Bronchial epithelial cell (primary cell): ENCODE data around the gene BBOX1. TPM values are rescaled to one million over a fixed set of nuclear protein-coding genes. Genes with fewer than 3 reads are reported as not detected.

Experiments used
- DNase-seq: peaks from one replicate; pipeline ENCODE4 v3.0.0-alpha.2; 2010; ENCODE audit warnings: low read depth
- FAIRE-seq: peaks from 2 replicates; lab custom pipeline; 2011; peaks lifted over from hg19 to GRCh38; lab: Jason Lieb, UNC
- H3K27me3 ChIP-seq: 2 replicates; pipeline ENCODE4 v1.5.1; 2011; ENCODE audit warnings: low read length; ENCODE audit not compliant: control insufficient read depth, insufficient read depth
- H3K36me3 ChIP-seq: 2 replicates; pipeline ENCODE4 v1.5.1; 2011; ENCODE audit warnings: low read length; ENCODE audit not compliant: control insufficient read depth, insufficient read depth
- H3K4me3 ChIP-seq: 2 replicates; pipeline ENCODE4 v1.5.1; 2011; ENCODE audit warnings: mild to moderate bottlenecking, low read depth, low read length, control low read depth
- CTCF ChIP-seq: IDR thresholded peaks from 2 replicates; pipeline ENCODE4 v1.5.1; 2011; ENCODE audit warnings: mild to moderate bottlenecking, moderate library complexity, low read length, control low read depth, inconsistent platforms; ENCODE audit not compliant: insufficient read depth, severe bottlenecking
- total RNA-seq: library from RNA; depleted of rRNA; stranded (reverse); fragments of >200 nt; gene quantifications from 2 replicates; pipeline ENCODE4 v1.2.1, GENCODE V29; 2014

Gene BBOX1
- total RNA-seq, 1 donor from 2014 or later, result 1.3 TPM

- Histone ChIP-seq H3K36me3 (no peaks in the 10 kb centered on the region), H3K27me3 (no peaks in the 10 kb centered on the region), H3K4me3 (no peak overlapping the region)
- no peak for FAIRE-seq
- DNase-seq, result no peak
- no peak for TF ChIP-seq CTCF
Measured at GRCh38 chr11:27153136-27153535, 112.5 kb downstream of the BBOX1 start.

- Histone ChIP-seq H3K36me3 (no peaks in the 10 kb centered on the region), H3K4me3 (no peak overlapping the region), H3K27me3 (no peaks in the 10 kb centered on the region)
- TF ChIP-seq CTCF, result peak; percentile 77
- FAIRE-seq (no peak), DNase-seq (peak; percentile 77)
Measured at GRCh38 chr11:27158456-27159334, 118.1 kb downstream of the BBOX1 start.

DNA sequence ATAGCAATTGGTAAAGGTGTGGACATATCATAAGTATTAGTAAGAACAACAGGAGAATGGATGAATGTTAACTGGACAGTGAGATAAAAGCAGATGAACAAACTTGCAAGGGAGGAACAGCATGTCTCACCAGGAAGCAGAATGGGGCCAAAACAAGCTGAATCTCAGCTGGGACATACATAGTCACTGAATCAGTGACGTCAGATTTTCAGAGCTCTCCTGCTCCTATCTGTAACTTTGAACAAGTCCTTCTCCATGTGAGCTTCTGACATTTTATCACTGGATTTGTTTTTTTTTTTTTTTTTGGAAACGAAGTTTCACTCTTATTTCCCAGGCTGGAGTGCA lies 118.7 kb downstream of the BBOX1 start:
- no peak for FAIRE-seq
- no peaks in the 10 kb centered on the region for H3K27me3 ChIP-seq
- TF ChIP-seq CTCF, result no peak
- H3K36me3 ChIP-seq, result no peaks in the 10 kb centered on the region
- H3K4me3 ChIP-seq, result no peak overlapping the region
- peak; percentile 67 for DNase-seq

- H3K36me3 ChIP-seq, result no peaks in the 10 kb centered on the region
- no peak for FAIRE-seq
- H3K27me3 ChIP-seq, result no peaks in the 10 kb centered on the region
- TF ChIP-seq CTCF, result no peak
- no peak overlapping the region for H3K4me3 ChIP-seq
- DNase-seq, result peak; percentile 28
Measured at GRCh38 chr11:27161071-27161470, 120.5 kb downstream of the BBOX1 start.

DNA sequence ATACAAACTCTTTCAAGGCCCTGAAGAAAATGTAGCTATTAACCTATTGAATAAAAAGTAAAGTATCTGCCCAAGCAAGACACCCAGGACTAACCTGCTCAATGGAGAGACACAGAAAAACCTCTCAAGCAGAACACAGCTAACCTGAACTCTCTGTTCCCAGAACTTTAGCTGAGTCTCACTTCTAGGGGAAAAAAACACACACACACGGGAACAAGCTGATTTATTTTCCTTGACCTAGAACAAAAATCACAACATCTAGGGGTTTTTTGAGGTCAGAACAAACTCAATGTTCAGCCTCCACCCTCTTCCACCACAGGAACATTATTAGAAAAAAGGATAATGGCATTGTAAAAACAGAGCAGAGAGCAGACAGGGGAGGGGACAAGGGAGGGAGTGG lies 121.6 kb downstream of the BBOX1 start:
- TF ChIP-seq CTCF, result no peak
- DNase-seq (no peak), FAIRE-seq (no peak)
- Histone ChIP-seq H3K36me3 (no peaks in the 10 kb centered on the region), H3K4me3 (no peak overlapping the region), H3K27me3 (no peaks in the 10 kb centered on the region)
